H1 (cell line): ENCODE results near the gene CHRNA9. TPM values are rescaled to one million over a fixed set of nuclear protein-coding genes. Genes with fewer than 3 reads are reported as not detected.

Experiments used
- CTCF ChIA-PET: fragments of 300-600 bp; sonication (Branson Sonifier 250); formaldehyde crosslinking; loops from one replicate; lab custom pipeline; 2021; ENCODE audit not compliant: partially characterized antibody; lab: Charles Lee
- POLR2A ChIA-PET: fragments of 300-600 bp; sonication (Branson Sonifier 250); formaldehyde crosslinking; loops from one replicate; lab custom pipeline; 2021; ENCODE audit warnings: inconsistent platforms; ENCODE audit not compliant: partially characterized antibody; lab: Charles Lee
- DNase-seq, 2 experiments: peaks; one replicate each; pipeline versions ENCODE4 v3.0.0 to v3.0.0-alpha.2; 2010 to 2022; ENCODE audit warnings: low spot score in 2 of 2, low read depth in 1 of 2, mixed read lengths in 1 of 2
- FAIRE-seq: peaks from 2 replicates; lab custom pipeline; 2011; peaks lifted over from hg19 to GRCh38; lab: Jason Lieb, UNC
- H2AFZ ChIP-seq: 2 replicates; pipeline ENCODE4 v1.8.1; 2012; ENCODE audit warnings: low read length, inconsistent platforms
- H2AK5ac ChIP-seq: 2 replicates; pipeline ENCODE4 v1.6.1; 2013; ENCODE audit warnings: low read depth, low read length
- H2BK120ac ChIP-seq: replicated peaks from 2 replicates; pipeline ENCODE3; 2013; ENCODE audit warnings: low read depth, low read length, inconsistent platforms
- H2BK12ac ChIP-seq: 2 replicates; pipeline ENCODE4 v1.6.1; 2013; ENCODE audit warnings: low read depth, low read length
- H2BK15ac ChIP-seq: 2 replicates; pipeline ENCODE4 v1.6.1; 2013; ENCODE audit warnings: low read length
- H2BK20ac ChIP-seq: 2 replicates; pipeline ENCODE4 v1.6.1; 2013; ENCODE audit warnings: low read length
- H2BK5ac ChIP-seq: 2 replicates; pipeline ENCODE4 v1.6.1; 2013; ENCODE audit warnings: low read depth, low read length
- H3K14ac ChIP-seq: 2 replicates; pipeline ENCODE4 v1.6.1; 2013; ENCODE audit warnings: inconsistent platforms; ENCODE audit not compliant: insufficient read length
- H3K18ac ChIP-seq: 2 replicates; pipeline ENCODE4 v1.6.1; 2013; ENCODE audit warnings: low read length; ENCODE audit errors: extremely low read depth
- H3K23ac ChIP-seq: 2 replicates; pipeline ENCODE4 v1.6.1; 2013; ENCODE audit warnings: inconsistent platforms; ENCODE audit not compliant: insufficient read length
- H3K23me2 ChIP-seq: 2 replicates; pipeline ENCODE4 v1.6.1; 2013; ENCODE audit warnings: low read depth, low read length
- H3K27ac ChIP-seq: 2 replicates; pipeline ENCODE4 v1.6.1; 2011; ENCODE audit warnings: low read depth, low read length, inconsistent platforms
- H3K27me3 ChIP-seq, 4 experiments: replicated peaks in 1 of 4; 1 replicate in 1 of 4; 2 replicates in 3 of 4; pipeline versions ENCODE4 v1.6.1 to v1.8.1; 2011 to 2013; ENCODE audit warnings: low read length in 3 of 4, mild to moderate bottlenecking in 3 of 4, inconsistent platforms in 2 of 4, mixed read lengths in 2 of 4, moderate library complexity in 1 of 4; ENCODE audit not compliant: control insufficient read depth in 3 of 4, insufficient read depth in 3 of 4; ENCODE audit errors: extremely low read depth in 1 of 4
- H3K36me3 ChIP-seq, 4 experiments: 2 replicates each; pipeline versions ENCODE4 v1.6.1 to v1.8.1; 2011 to 2013; ENCODE audit warnings: mild to moderate bottlenecking in 4 of 4, low read length in 3 of 4, moderate library complexity in 2 of 4, control low read depth in 1 of 4, inconsistent platforms in 1 of 4; ENCODE audit not compliant: insufficient read depth in 4 of 4, control insufficient read depth in 2 of 4
- H3K4ac ChIP-seq: replicated peaks from 2 replicates; pipeline ENCODE3; 2013; ENCODE audit warnings: low read length, low read depth, mixed read lengths, inconsistent platforms; ENCODE audit not compliant: insufficient read length
- H3K4me1 ChIP-seq, 4 experiments: replicated peaks in 1 of 4; 1 replicate in 1 of 4; 2 replicates in 3 of 4; pipeline versions ENCODE4 v1.6.1 to v1.8.1; 2011 to 2013; ENCODE audit warnings: low read length in 3 of 4, inconsistent platforms in 2 of 4, mixed read lengths in 1 of 4; ENCODE audit not compliant: insufficient read depth in 4 of 4, control insufficient read depth in 3 of 4
- H3K4me2 ChIP-seq, 2 experiments: 2 replicates each; pipeline versions ENCODE4 v1.6.1 to v1.8.1; 2011 to 2013; ENCODE audit warnings: low read depth in 2 of 2, low read length in 2 of 2, control low read depth in 1 of 2, inconsistent platforms in 1 of 2, mild to moderate bottlenecking in 1 of 2; ENCODE audit not compliant: insufficient read depth in 1 of 2
- H3K4me3 ChIP-seq, 4 experiments: fragments of 200-600, 300-600 bp in 1 of 4; sonication (generic), shearing (Covaris generic), sonication (Bioruptor Twin) in 1 of 4; 2 replicates each; pipeline versions ENCODE4 v1.5.1 to v1.8.1; 2011 to 2016; ENCODE audit warnings: low read length in 4 of 4, low read depth in 3 of 4, control low read depth in 2 of 4, inconsistent platforms in 2 of 4, mild to moderate bottlenecking in 2 of 4, mixed read lengths in 1 of 4, moderate library complexity in 1 of 4; ENCODE audit not compliant: insufficient read depth in 2 of 4; ENCODE audit errors: extremely low read depth in 1 of 4
- H3K56ac ChIP-seq: replicated peaks from 2 replicates; pipeline ENCODE3; 2013; ENCODE audit warnings: low read depth, mild to moderate bottlenecking, mixed read lengths, low read length, inconsistent platforms; ENCODE audit not compliant: insufficient read length
- H3K79me1 ChIP-seq: 2 replicates; pipeline ENCODE4 v1.6.1; 2013; ENCODE audit warnings: low read depth, low read length, control low read depth
- H3K79me2 ChIP-seq, 2 experiments: 2 replicates each; pipeline versions ENCODE4 v1.6.1 to v1.8.1; 2012 to 2013; ENCODE audit warnings: low read length in 2 of 2, mild to moderate bottlenecking in 2 of 2, inconsistent platforms in 1 of 2; ENCODE audit not compliant: insufficient read depth in 2 of 2, control insufficient read depth in 1 of 2
- H3K9ac ChIP-seq, 4 experiments: replicated peaks in 1 of 4; 1 replicate in 1 of 4; 2 replicates in 3 of 4; pipeline versions ENCODE4 v1.6.1 to v1.8.1; 2011 to 2013; ENCODE audit warnings: low read depth in 3 of 4, low read length in 3 of 4, control low read depth in 2 of 4, mild to moderate bottlenecking in 2 of 4, moderate library complexity in 2 of 4, inconsistent platforms in 1 of 4; ENCODE audit errors: extremely low read depth in 1 of 4
- H3K9me3 ChIP-seq, 2 experiments: 2 replicates each; pipeline versions ENCODE4 v1.6.1 to v1.8.1; 2012 to 2013; ENCODE audit warnings: mild to moderate bottlenecking in 2 of 2, moderate library complexity in 2 of 2, control low read depth in 1 of 2, inconsistent platforms in 1 of 2, low read depth in 1 of 2, low read length in 1 of 2, mixed read lengths in 1 of 2; ENCODE audit not compliant: insufficient read depth in 2 of 2
- H4K20me1 ChIP-seq, 2 experiments: replicated peaks in 1 of 2; 2 replicates each; pipeline versions ENCODE3 to v1.8.1; 2011 to 2013; ENCODE audit warnings: inconsistent platforms in 2 of 2, low read length in 2 of 2, mild to moderate bottlenecking in 1 of 2; ENCODE audit not compliant: insufficient read depth in 2 of 2, control insufficient read depth in 1 of 2
- H4K5ac ChIP-seq: 2 replicates; pipeline ENCODE4 v1.6.1; 2013; ENCODE audit warnings: low read length, low read depth, mixed read lengths, inconsistent platforms; ENCODE audit not compliant: insufficient read length
- H4K8ac ChIP-seq: 2 replicates; pipeline ENCODE4 v1.8.0; 2013; ENCODE audit warnings: mild to moderate bottlenecking, moderate library complexity, low read length, inconsistent platforms; ENCODE audit not compliant: insufficient read depth; ENCODE audit errors: extremely low read depth
- H4K91ac ChIP-seq: replicated peaks from 2 replicates; pipeline ENCODE3; 2013; ENCODE audit warnings: low read length, mixed read lengths, inconsistent platforms; ENCODE audit not compliant: insufficient read length
- CREB1 ChIP-seq: IDR thresholded peaks from 2 replicates; pipeline ENCODE4 v1.6.1; 2012; ENCODE audit warnings: inconsistent platforms
- RAD21 ChIP-seq, 2 experiments: IDR thresholded peaks in 1 of 2; conservative IDR thresholded peaks in 1 of 2; 2 replicates each; pipeline ENCODE4 v1.6.1; 2011; ENCODE audit warnings: low read depth in 2 of 2, low read length in 2 of 2, improper control_type of control experiment in 1 of 2, inconsistent platforms in 1 of 2, mild to moderate bottlenecking in 1 of 2, moderate library complexity in 1 of 2
- WGBS, 2 experiments: shearing (Covaris generic) in 1 of 2; methylation state at CpG; one replicate each; pipeline versions ENCODE4 v1.1.6 to v1.1.7; 2013 to 2015; ENCODE audit warnings: low lambda C conversion rate in 2 of 2, mixed read lengths in 2 of 2, inconsistent platforms in 1 of 2, low coverage in 1 of 2, missing lambda C conversion rate in 1 of 2; ENCODE audit not compliant: insufficient replicate concordance in 2 of 2, insufficient coverage in 1 of 2, insufficient read length in 1 of 2; ENCODE audit errors: extremely low coverage in 1 of 2, missing lambda C conversion rate in 1 of 2; 5-methylcytosine and 5-hydroxymethylcytosine counted together
- polyA plus RNA-seq, 7 experiments: library from polyadenylated mRNA; depleted of rRNA in 3 of 7; stranded (reverse) in 5 of 7; unstranded in 2 of 7; fragments of >200 nt in 5 of 7; fragments of 200-250 nt in 2 of 7; gene quantifications; 1 replicate in 5 of 7; 2 replicates in 1 of 7; 4 replicates in 1 of 7; pipeline versions ENCODE4 v1.2.1 to v1.2.3, GENCODE V29; 2011 to 2013; ENCODE audit warnings: missing spikeins in 2 of 7, mixed read lengths in 2 of 7
- total RNA-seq: library from RNA; stranded (reverse); fragmentation: NEBNext Ultra II Directional; extraction: Animal tissue kit (Norgen Biotek cat#: 25700); gene quantifications from 2 replicates; pipeline ENCODE4 v1.2.1, GENCODE V29; 2021

Gene CHRNA9
- total and polyA plus RNA-seq, 2 of the 8 experiments (the other 6 are each of a cell fraction or from before 2014, with no cell fraction given), result 1.4 to 3.3 TPM

GRCh38 chr4:40369437-40370274, 34.5 kb downstream of the CHRNA9 start:
- Histone ChIP-seq H3K56ac (no peak overlapping the region), H3K9me3 (no peaks in the 10 kb centered on the region), H3K27me3 (no peaks in the 10 kb centered on the region), H3K9ac (no peak overlapping the region), H3K36me3 (no peaks in the 10 kb centered on the region), H2BK120ac (no peak overlapping the region), H2BK5ac (no peak overlapping the region), H2BK12ac (no peak overlapping the region), H3K23me2 (no peaks in the 10 kb centered on the region), H3K23ac (no peak overlapping the region), H3K79me2 (no peaks in the 10 kb centered on the region), H3K4me1 (no peaks in the 10 kb centered on the region), H3K14ac (no peak overlapping the region), H3K4me2 (no peak overlapping the region), H3K4ac (no peak overlapping the region), H4K8ac (no peak overlapping the region), H2BK20ac (no peak overlapping the region), H4K20me1 (no peaks in the 10 kb centered on the region), H3K27ac (no peak overlapping the region), H2BK15ac (no peak overlapping the region), H3K4me3 (no peak overlapping the region), H2AFZ (no peak overlapping the region), H4K5ac (no peak overlapping the region), H3K18ac (no peak overlapping the region), H4K91ac (no peak overlapping the region), H3K79me1 (no peaks in the 10 kb centered on the region), H2AK5ac (no peak overlapping the region)
- FAIRE-seq (no peak), DNase-seq (no peak)
- ChIA-PET CTCF (interaction anchor here (0.7 to 1.1 kb wide), 2 partner anchors 8 to 94 kb away, joined by 3 read pairs; no protein-coding TSS in a partner anchor), POLR2A (no interaction called here)
- TF ChIP-seq CREB1 (no peak), RAD21 (IDR thresholded peaks at IDR 0.05 in 1 of 2, conservative IDR thresholded peaks at IDR 0.05 in 1 of 2; ENCODE audit: low read depth in 2 of 2, low read length in 2 of 2) (peak; percentile 6 to 13; a peak in 1 of 4 replicates)
- 90% methylated on average over 3 of the region's 3 CpGs; no CpG with 5 or more reads in 1 of the 2 experiments for WGBS, 2 experiments
